Measurements from ENCODE around the gene PTPN22.

The PTPN22 gene

DNA sequence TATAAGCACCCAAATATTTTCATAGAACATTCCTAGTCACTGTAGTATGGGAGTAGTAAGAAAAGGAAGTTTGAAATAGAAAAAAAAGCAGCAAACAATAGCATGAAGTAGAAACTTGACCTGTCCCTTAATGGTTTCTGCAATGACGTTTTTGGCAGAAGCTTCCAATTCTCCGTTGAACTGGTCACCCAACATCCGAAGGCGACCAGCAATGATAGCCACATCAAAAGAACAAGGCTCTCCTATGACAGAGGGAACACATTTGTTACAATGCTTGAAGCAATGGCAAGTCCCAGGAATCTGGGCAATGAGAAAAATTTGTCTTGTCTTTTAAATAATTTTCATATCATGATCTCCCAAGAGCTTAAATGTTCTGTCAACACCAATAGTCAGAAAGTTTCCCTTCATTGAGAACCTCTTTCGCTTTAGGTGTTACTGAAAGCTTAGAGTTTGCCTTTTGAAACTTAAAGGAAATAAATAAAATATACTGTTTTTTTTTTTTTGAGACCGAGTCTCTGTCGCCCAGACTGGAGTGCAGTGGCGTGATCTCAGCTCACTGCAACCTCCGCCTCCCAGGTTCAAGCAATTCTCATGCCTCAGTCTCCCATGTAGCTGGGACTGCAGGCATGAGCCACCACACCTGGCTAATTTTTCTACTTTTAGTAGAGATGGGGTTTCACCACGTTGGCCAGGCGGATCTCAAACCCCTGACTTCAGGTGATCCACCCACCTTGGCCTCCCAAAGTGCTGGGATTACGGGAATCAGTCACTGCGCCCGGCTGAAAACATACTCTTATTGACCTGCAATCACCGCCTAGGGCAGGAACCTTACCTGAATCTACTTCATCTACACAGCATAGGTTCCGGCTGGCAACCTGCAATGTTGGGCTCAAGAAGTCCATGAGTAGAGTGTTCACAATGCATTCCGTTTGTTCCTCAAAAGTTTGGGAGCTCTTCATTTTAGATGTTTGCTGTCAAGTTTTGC, 15.2 kb upstream of the PTPN22 start:
- TF ChIP-seq, protein P1, sequence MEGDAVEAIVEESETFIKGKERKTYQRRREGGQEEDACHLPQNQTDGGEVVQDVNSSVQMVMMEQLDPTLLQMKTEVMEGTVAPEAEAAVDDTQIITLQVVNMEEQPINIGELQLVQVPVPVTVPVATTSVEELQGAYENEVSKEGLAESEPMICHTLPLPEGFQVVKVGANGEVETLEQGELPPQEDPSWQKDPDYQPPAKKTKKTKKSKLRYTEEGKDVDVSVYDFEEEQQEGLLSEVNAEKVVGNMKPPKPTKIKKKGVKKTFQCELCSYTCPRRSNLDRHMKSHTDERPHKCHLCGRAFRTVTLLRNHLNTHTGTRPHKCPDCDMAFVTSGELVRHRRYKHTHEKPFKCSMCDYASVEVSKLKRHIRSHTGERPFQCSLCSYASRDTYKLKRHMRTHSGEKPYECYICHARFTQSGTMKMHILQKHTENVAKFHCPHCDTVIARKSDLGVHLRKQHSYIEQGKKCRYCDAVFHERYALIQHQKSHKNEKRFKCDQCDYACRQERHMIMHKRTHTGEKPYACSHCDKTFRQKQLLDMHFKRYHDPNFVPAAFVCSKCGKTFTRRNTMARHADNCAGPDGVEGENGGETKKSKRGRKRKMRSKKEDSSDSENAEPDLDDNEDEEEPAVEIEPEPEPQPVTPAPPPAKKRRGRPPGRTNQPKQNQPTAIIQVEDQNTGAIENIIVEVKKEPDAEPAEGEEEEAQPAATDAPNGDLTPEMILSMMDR (IDR thresholded peaks at IDR 0.05; ENCODE audit: low read depth, low read length), result no peak
- no peaks in the 10 kb centered on the region for H3K27me3 ChIP-seq (ENCODE audit: insufficient read depth, low read depth, severe bottlenecking)
- no peaks in the 10 kb centered on the region for H3K36me3 ChIP-seq
- DNase-seq, result no peak
- no peak overlapping the region for H3K27ac ChIP-seq
- no peak overlapping the region for H3K4me3 ChIP-seq (ENCODE audit: low read depth, low read length)
- no peaks in the 10 kb centered on the region for H3K9me3 ChIP-seq (ENCODE audit: severe bottlenecking)

DNA sequence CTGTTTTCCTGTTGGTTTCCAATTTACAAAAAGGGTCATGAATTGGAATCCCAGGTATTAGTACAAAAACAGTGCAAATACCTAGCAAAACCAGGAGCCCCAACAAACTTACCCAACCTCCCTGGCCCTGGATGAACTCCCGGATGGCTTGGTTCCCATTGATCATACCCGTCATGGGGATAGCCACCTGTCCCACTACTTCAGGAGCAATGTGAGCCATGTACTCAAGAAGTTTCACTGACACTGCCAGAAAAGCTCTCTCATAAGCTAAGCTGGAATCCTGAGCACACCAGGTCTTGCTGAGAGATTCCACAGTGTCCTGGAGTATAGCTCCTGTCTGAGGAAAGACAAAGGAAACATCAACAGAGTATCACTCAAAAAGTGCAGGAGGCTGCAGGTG, 10.1 kb upstream of the PTPN22 start:
- H3K27ac ChIP-seq, result no peak overlapping the region

DNA sequence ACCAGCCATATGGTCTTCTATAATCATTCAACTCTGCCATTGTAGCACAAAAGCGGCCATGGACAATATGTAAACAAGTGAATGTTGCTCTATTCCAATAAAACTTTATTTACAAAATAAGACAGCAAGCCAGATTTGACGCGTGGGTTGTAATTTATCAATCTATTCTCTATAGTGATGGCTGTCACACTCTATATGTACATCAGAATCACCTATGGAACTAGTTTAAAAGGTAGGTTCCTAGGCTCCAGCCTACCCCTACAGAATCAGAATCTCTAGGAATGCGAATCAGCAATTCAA, 8.2 kb upstream of the PTPN22 start:
- no peak overlapping the region for H3K27ac ChIP-seq
- DNase-seq, result no peak
- H3K4me3 ChIP-seq (ENCODE audit: low read depth, low read length), result no peak overlapping the region
- no peaks in the 10 kb centered on the region for H3K27me3 ChIP-seq (ENCODE audit: insufficient read depth, low read depth, severe bottlenecking)
- no peaks in the 10 kb centered on the region for H3K9me3 ChIP-seq (ENCODE audit: severe bottlenecking)
- no peaks in the 10 kb centered on the region for H3K36me3 ChIP-seq
- TF ChIP-seq, protein P1 (IDR thresholded peaks at IDR 0.05; ENCODE audit: low read depth, low read length), result no peak

More for the DNA sequence above, 10.1 kb upstream of the PTPN22 start:
- no peaks in the 10 kb centered on the region for H3K9me3 ChIP-seq (ENCODE audit: severe bottlenecking)
- H3K36me3 ChIP-seq, result no peaks in the 10 kb centered on the region
- DNase-seq, result no peak
- TF ChIP-seq, protein P1 (IDR thresholded peaks at IDR 0.05; ENCODE audit: low read depth, low read length), result no peak
- no peak overlapping the region for H3K4me3 ChIP-seq (ENCODE audit: low read depth, low read length)
- H3K27me3 ChIP-seq (ENCODE audit: insufficient read depth, low read depth, severe bottlenecking), result no peaks in the 10 kb centered on the region

DNA sequence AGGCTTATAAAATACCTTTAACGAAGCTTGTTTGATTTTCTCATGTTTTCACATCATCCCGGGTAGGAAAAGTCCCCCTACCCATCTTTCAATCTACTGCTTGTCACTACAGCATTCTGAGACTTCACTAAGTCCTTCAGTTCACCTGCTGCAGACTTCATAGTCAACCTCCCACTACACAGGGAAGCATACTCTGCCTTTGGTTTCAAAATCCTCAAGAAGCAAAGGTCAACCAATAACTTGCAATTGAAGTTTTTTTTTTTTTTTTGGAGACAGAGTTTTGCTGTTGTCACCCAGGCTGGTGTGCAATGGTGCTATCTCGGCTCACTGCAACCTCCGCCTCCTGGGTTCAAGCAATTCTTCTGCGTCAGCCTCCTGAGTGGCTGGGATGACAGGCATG, 4.7 kb upstream of the PTPN22 start:
- no peak overlapping the region for H3K4me3 ChIP-seq (ENCODE audit: low read depth, low read length)
- no peaks in the 10 kb centered on the region for H3K36me3 ChIP-seq
- no peak for DNase-seq
- H3K27ac ChIP-seq, result no peak overlapping the region
- no peaks in the 10 kb centered on the region for H3K9me3 ChIP-seq (ENCODE audit: severe bottlenecking)
- TF ChIP-seq, protein P1 (IDR thresholded peaks at IDR 0.05; ENCODE audit: low read depth, low read length), result no peak
- H3K27me3 ChIP-seq (ENCODE audit: insufficient read depth, low read depth, severe bottlenecking), result no peaks in the 10 kb centered on the region

DNA sequence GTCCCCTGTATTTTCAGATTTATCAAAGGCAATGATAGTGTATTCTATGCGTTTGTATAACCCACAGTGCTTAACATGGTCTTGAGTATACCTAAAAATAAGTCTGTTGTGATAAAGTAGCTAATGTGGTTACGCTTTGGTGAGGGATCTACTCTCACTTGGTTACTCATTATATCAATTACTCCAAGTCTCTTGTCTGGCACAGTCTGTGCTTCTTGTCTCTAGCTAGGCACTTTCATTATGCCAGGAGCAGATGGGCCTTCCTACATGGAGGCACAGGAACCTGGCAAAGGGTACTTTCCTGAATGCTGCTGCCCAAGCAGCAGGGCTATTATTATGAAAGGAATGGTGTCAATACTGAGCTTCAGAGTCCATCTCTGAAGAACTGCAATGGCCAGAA, 4.2 kb upstream of the PTPN22 start:
- no peak overlapping the region for H3K27ac ChIP-seq
- no peak for DNase-seq
- no peaks in the 10 kb centered on the region for H3K27me3 ChIP-seq (ENCODE audit: insufficient read depth, low read depth, severe bottlenecking)
- TF ChIP-seq, protein P1 (IDR thresholded peaks at IDR 0.05; ENCODE audit: low read depth, low read length), result no peak
- no peaks in the 10 kb centered on the region for H3K9me3 ChIP-seq (ENCODE audit: severe bottlenecking)
- H3K36me3 ChIP-seq, result no peaks in the 10 kb centered on the region
- H3K4me3 ChIP-seq (ENCODE audit: low read depth, low read length), result no peak overlapping the region

All from WERI-Rb-1 (cell line).